ENCODE results near the gene BBX. TPM values are rescaled to one million over a fixed set of nuclear protein-coding genes. Genes with fewer than 3 reads are reported as not detected.

BBX gene
- total RNA-seq, 1 donor from 2014 or later = 54.1 TPM

- Mint-ChIP-seq H3K36me3 (ENCODE audit: insufficient read depth) (peaks cover 4% of the 10 kb centered on the region), H3K4me1 (ENCODE audit: low read depth) (no peaks in the 10 kb centered on the region), H3K4me3 (ENCODE audit: low read depth) (no peak overlapping the region), H3K9me3 (ENCODE audit: low read depth) (no peaks in the 10 kb centered on the region), H3K27me3 (no peaks in the 10 kb centered on the region), H3K27ac (no peak overlapping the region)
- no peak for TF ChIP-seq CTCF (IDR thresholded peaks at IDR 0.05; ENCODE audit: unreplicated experiment)
- no peak for DNase-seq (ENCODE audit: low spot score, unreplicated experiment)
Measured at GRCh38 chr3:107548601-107549000, 25.8 kb downstream of the BBX start.

GRCh38 chr3:107555359-107555758 is 32.6 kb downstream of the BBX start:
- no peak for DNase-seq (ENCODE audit: low spot score, unreplicated experiment)
- no peak for TF ChIP-seq CTCF (IDR thresholded peaks at IDR 0.05; ENCODE audit: unreplicated experiment)
- Mint-ChIP-seq H3K27ac (no peak overlapping the region), H3K27me3 (no peaks in the 10 kb centered on the region), H3K4me3 (ENCODE audit: low read depth) (no peak overlapping the region), H3K4me1 (ENCODE audit: low read depth) (peaks cover 3% of the 10 kb centered on the region), H3K36me3 (ENCODE audit: insufficient read depth) (peaks cover 2% of the 10 kb centered on the region), H3K9me3 (ENCODE audit: low read depth) (no peaks in the 10 kb centered on the region)

GRCh38 chr3:107557743-107558142 is 35.0 kb downstream of the BBX start:
- Mint-ChIP-seq H3K36me3 (ENCODE audit: insufficient read depth) (peaks cover 2% of the 10 kb centered on the region), H3K4me1 (ENCODE audit: low read depth) (peaks cover 3% of the 10 kb centered on the region), H3K4me3 (ENCODE audit: low read depth) (no peak overlapping the region), H3K27ac (no peak overlapping the region), H3K9me3 (ENCODE audit: low read depth) (no peaks in the 10 kb centered on the region), H3K27me3 (no peaks in the 10 kb centered on the region)
- TF ChIP-seq CTCF (IDR thresholded peaks at IDR 0.05; ENCODE audit: unreplicated experiment) = no peak
- no peak for DNase-seq (ENCODE audit: low spot score, unreplicated experiment)

GRCh38 chr3:107560166-107560565 is 37.4 kb downstream of the BBX start:
- H3K4me3 Mint-ChIP-seq (ENCODE audit: low read depth) = no peak overlapping the region
- no peak for DNase-seq (ENCODE audit: low spot score, unreplicated experiment)
- no peaks in the 10 kb centered on the region for H3K4me1 Mint-ChIP-seq (ENCODE audit: low read depth)
- no peak overlapping the region for H3K27ac Mint-ChIP-seq
- H3K36me3 Mint-ChIP-seq (ENCODE audit: insufficient read depth) = no peaks in the 10 kb centered on the region
- no peaks in the 10 kb centered on the region for H3K27me3 Mint-ChIP-seq
- no peaks in the 10 kb centered on the region for H3K9me3 Mint-ChIP-seq (ENCODE audit: low read depth)
- TF ChIP-seq CTCF (IDR thresholded peaks at IDR 0.05; ENCODE audit: unreplicated experiment) = no peak

GRCh38 chr3:107561980-107562379 is 39.2 kb downstream of the BBX start:
- Mint-ChIP-seq H3K36me3 (ENCODE audit: insufficient read depth) (no peaks in the 10 kb centered on the region), H3K27me3 (no peaks in the 10 kb centered on the region), H3K4me3 (ENCODE audit: low read depth) (no peak overlapping the region), H3K4me1 (ENCODE audit: low read depth) (no peaks in the 10 kb centered on the region), H3K27ac (no peak overlapping the region), H3K9me3 (ENCODE audit: low read depth) (no peaks in the 10 kb centered on the region)
- no peak for TF ChIP-seq CTCF (IDR thresholded peaks at IDR 0.05; ENCODE audit: unreplicated experiment)
- no peak for DNase-seq (ENCODE audit: low spot score, unreplicated experiment)
